ENCODE results near the gene PATJ. TPM values are rescaled to one million over a fixed set of nuclear protein-coding genes. Genes with fewer than 3 reads are reported as not detected.

Gene PATJ
- total and polyA plus RNA-seq, 8 donors, result 14.8 to 45.4 (median 27.9) TPM

DNA sequence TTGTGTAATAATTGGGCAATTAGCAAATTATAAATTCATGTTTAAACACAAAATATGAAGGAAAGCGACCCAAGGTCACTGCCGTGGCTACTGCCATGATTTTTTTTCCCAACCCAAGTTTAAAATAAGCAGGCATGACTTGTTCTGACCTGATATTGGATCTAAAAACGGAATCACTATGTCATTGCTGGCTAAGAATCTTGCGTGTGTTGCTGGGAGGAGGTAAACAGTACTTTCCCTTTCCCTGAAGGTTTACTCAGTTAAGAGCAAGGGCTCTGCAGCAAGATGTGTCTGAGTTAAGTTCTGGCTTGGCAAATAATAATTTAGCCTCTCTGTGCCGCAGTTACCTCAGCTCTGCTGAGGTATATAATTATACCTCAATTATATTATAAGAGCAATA lies 326.7 kb downstream of the PATJ start:
- H3K4me1 ChIP-seq, result no peaks in the 10 kb centered on the region
- ATAC-seq (peak; percentile 33 to 82 (median 65)), FAIRE-seq (peak; percentile 29), DNase-seq (no peak)
- H3K27ac ChIP-seq, result no peak overlapping the region
- H3K4me3 ChIP-seq, result no peak overlapping the region
- no peaks in the 10 kb centered on the region for H3K9me3 ChIP-seq
- no peaks in the 10 kb centered on the region for H3K27me3 ChIP-seq
- intact Hi-C loops (cut with DNase I), result no loop called here
- TF ChIP-seq, protein P1, sequence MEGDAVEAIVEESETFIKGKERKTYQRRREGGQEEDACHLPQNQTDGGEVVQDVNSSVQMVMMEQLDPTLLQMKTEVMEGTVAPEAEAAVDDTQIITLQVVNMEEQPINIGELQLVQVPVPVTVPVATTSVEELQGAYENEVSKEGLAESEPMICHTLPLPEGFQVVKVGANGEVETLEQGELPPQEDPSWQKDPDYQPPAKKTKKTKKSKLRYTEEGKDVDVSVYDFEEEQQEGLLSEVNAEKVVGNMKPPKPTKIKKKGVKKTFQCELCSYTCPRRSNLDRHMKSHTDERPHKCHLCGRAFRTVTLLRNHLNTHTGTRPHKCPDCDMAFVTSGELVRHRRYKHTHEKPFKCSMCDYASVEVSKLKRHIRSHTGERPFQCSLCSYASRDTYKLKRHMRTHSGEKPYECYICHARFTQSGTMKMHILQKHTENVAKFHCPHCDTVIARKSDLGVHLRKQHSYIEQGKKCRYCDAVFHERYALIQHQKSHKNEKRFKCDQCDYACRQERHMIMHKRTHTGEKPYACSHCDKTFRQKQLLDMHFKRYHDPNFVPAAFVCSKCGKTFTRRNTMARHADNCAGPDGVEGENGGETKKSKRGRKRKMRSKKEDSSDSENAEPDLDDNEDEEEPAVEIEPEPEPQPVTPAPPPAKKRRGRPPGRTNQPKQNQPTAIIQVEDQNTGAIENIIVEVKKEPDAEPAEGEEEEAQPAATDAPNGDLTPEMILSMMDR (IDR thresholded peaks at IDR 0.05), result no peak
- no peaks in the 10 kb centered on the region for H3K36me3 ChIP-seq
- WGBS, 2 donors, result 40 to 42% methylated on average over 5 of the region's 5 CpGs

DNA sequence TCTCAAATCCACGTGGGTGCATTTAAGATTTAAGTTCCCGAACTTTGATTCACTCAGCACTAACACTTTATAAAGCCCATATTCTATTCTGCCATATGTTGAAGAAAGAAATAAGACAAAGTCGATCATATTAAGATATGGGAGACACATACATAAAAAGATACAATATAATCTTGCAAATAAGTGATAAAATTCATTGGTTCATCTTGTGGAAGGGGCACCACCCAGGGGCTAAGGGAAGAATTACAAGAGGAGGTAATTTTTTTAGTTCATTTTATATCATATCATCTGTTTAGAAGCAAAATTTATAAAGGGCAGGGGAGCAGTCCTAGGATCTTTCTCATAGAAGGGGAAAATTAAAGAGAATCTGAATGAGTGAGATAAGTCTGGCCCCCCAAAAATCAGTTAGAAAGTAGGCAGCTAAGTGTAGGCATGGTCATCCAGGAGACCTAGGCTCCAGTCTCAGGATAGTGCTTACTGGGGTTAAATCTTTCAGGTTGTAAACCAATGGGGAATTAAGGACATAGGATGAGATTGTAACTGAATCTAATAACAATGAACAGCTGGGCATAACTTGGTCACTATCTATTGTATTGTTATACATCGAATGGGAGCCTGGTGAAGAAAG lies 328.2 kb downstream of the PATJ start:
- no peak overlapping the region for H3K27ac ChIP-seq
- H3K9me3 ChIP-seq, result no peaks in the 10 kb centered on the region
- TF ChIP-seq, protein P1 (IDR thresholded peaks at IDR 0.05), result no peak
- 81 to 85% methylated on average over 4 of the region's 4 CpGs for WGBS, 2 donors
- DNase-seq, result no peak
- peak in 1 of 4 donors; percentile 38 for ATAC-seq
- no peaks in the 10 kb centered on the region for H3K36me3 ChIP-seq
- H3K27me3 ChIP-seq, result no peaks in the 10 kb centered on the region
- intact Hi-C loops (cut with DNase I), result no loop called here
- no peak for FAIRE-seq
- no peaks in the 10 kb centered on the region for H3K4me1 ChIP-seq
- H3K4me3 ChIP-seq, result no peak overlapping the region

DNA sequence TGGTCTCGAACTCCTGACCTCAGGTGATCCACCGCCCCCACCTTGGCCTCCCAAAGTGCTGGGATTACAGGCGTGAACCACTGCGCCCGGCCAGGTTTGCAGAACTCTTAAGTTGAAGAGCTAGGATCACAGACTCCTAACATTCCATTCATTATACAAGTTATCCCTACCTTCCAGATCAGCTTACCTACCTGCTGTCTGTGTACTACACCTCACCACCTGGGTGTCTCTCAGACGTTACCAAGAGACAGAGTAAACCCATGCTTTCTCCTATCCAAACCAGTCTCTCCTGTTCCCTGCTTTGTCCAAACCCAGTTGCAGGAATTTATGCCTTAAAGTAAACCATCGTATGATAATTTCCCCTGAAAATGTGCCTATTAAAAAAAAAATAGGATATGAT lies 329.4 kb downstream of the PATJ start:
- Histone ChIP-seq H3K36me3 (no peaks in the 10 kb centered on the region), H3K4me3 (no peak overlapping the region), H3K9me3 (no peaks in the 10 kb centered on the region), H3K27ac (no peak overlapping the region), H3K27me3 (no peaks in the 10 kb centered on the region), H3K4me1 (no peaks in the 10 kb centered on the region)
- intact Hi-C loops (cut with DNase I), result no loop called here
- TF ChIP-seq, protein P1 (IDR thresholded peaks at IDR 0.05), result no peak
- no peak for DNase-seq
- WGBS, 2 donors, result 93 to 95% methylated on average over 7 of the region's 7 CpGs
- FAIRE-seq, result no peak
- peak in 1 of 4 donors; percentile 43 for ATAC-seq

DNA sequence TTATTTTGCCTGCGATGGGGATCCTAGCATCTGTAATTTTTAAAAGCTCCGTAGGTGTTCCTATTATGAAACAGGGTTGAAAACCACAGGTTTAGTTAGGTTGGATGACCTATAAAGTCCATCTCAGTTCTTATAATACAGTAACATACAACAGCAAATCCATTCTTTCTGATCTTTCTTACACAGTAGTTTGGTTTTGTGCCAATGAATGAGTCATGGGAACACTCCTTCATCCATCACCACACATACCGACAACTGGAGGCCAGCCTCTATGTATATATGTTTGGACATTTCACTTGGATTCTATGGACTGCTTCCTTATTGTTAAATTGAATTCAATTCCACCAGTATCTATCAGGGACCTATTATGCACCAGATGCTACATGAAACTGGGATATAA lies 334.0 kb downstream of the PATJ start:
- ATAC-seq (peak; percentile 31 to 64 (median 58)), FAIRE-seq (no peak)
- WGBS, 2 donors, result 66 to 72% methylated on average over 3 of the region's 3 CpGs

DNA sequence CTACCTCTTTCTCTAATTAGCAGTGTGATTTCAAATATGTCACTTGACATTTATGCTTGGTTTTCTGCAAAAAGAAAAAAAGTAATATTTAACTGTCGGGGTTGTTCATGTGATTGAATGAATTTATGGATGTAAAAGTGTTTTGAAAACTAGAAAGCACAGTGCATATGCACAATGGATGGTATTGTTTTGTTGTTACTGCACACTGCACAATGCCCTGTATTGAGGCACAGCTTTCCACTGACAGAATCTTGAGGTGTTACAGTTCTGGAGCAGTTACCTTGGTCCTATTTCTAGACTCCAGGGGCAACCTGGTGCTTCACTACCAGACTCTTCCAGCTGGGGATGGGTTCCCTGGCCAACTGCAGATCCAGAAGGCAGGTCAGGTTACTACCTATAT lies 335.5 kb downstream of the PATJ start:
- DNase-seq, result no peak
- intact Hi-C loops (cut with DNase I), result no loop called here
- H3K36me3 ChIP-seq, result peaks cover 0 to 18% (median 0%) of the 10 kb centered on the region in 3 donors
- no peaks in the 10 kb centered on the region for H3K27me3 ChIP-seq
- no peaks in the 10 kb centered on the region for H3K9me3 ChIP-seq
- no peaks in the 10 kb centered on the region for H3K4me1 ChIP-seq
- FAIRE-seq, result no peak
- ATAC-seq, result no peak
- TF ChIP-seq, protein P1 (IDR thresholded peaks at IDR 0.05), result no peak
- no peak overlapping the region for H3K27ac ChIP-seq
- 75 to 88% methylated on average over 1 of the region's 1 CpG for WGBS, 2 donors
- H3K4me3 ChIP-seq, result no peak overlapping the region

More for the DNA sequence above, 334.0 kb downstream of the PATJ start:
- peaks cover 0 to 18% (median 0%) of the 10 kb centered on the region in 3 donors for H3K36me3 ChIP-seq
- TF ChIP-seq, protein P1 (IDR thresholded peaks at IDR 0.05), result no peak
- DNase-seq, result no peak
- no peaks in the 10 kb centered on the region for H3K27me3 ChIP-seq
- H3K4me1 ChIP-seq, result no peaks in the 10 kb centered on the region
- no peak overlapping the region for H3K4me3 ChIP-seq
- intact Hi-C loops (cut with DNase I), result no loop called here
- no peaks in the 10 kb centered on the region for H3K9me3 ChIP-seq
- no peak overlapping the region for H3K27ac ChIP-seq
